ENCODE results near the gene ARFGAP1. TPM values are rescaled to one million over a fixed set of nuclear protein-coding genes. Genes with fewer than 3 reads are reported as not detected.

The ARFGAP1 gene
- total RNA-seq, 1 donor from 2014 or later: 93.6 TPM

DNA sequence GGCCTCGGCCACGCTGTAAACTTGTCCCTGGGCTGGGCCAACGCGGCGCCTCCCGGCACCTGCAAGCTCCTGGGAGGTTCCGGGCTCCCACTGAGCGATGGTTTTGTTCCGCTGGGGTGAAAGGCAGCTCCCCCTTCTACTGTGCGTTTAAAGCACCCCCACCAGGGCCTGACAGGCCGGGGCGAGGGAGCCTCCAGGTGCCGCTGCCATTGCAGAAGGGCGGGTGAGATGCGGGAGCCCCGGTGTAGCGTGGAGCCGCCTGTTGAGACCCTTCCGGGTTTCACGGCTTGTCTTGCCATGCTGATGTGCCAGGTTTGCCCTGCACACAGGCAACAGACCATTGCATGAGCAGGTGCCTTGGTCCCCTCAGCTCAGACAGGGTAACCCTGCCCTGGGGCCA is 23.2 kb downstream of the ARFGAP1 start:
- Mint-ChIP-seq H3K27me3 (ENCODE audit: unreplicated experiment) (peaks cover 6% of the 10 kb centered on the region), H3K27ac (ENCODE audit: unreplicated experiment) (no peak overlapping the region), H3K4me1 (ENCODE audit: low read depth, unreplicated experiment) (peaks cover 1% of the 10 kb centered on the region), H3K9me3 (ENCODE audit: unreplicated experiment) (peaks cover 7% of the 10 kb centered on the region), H3K4me3 (ENCODE audit: unreplicated experiment) (no peak overlapping the region), H3K36me3 (ENCODE audit: unreplicated experiment) (peaks cover 4% of the 10 kb centered on the region)
- TF ChIP-seq, protein P1, sequence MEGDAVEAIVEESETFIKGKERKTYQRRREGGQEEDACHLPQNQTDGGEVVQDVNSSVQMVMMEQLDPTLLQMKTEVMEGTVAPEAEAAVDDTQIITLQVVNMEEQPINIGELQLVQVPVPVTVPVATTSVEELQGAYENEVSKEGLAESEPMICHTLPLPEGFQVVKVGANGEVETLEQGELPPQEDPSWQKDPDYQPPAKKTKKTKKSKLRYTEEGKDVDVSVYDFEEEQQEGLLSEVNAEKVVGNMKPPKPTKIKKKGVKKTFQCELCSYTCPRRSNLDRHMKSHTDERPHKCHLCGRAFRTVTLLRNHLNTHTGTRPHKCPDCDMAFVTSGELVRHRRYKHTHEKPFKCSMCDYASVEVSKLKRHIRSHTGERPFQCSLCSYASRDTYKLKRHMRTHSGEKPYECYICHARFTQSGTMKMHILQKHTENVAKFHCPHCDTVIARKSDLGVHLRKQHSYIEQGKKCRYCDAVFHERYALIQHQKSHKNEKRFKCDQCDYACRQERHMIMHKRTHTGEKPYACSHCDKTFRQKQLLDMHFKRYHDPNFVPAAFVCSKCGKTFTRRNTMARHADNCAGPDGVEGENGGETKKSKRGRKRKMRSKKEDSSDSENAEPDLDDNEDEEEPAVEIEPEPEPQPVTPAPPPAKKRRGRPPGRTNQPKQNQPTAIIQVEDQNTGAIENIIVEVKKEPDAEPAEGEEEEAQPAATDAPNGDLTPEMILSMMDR (IDR thresholded peaks at IDR 0.05; ENCODE audit: partially characterized antibody, unreplicated experiment): no peak
- no peak for DNase-seq

DNA sequence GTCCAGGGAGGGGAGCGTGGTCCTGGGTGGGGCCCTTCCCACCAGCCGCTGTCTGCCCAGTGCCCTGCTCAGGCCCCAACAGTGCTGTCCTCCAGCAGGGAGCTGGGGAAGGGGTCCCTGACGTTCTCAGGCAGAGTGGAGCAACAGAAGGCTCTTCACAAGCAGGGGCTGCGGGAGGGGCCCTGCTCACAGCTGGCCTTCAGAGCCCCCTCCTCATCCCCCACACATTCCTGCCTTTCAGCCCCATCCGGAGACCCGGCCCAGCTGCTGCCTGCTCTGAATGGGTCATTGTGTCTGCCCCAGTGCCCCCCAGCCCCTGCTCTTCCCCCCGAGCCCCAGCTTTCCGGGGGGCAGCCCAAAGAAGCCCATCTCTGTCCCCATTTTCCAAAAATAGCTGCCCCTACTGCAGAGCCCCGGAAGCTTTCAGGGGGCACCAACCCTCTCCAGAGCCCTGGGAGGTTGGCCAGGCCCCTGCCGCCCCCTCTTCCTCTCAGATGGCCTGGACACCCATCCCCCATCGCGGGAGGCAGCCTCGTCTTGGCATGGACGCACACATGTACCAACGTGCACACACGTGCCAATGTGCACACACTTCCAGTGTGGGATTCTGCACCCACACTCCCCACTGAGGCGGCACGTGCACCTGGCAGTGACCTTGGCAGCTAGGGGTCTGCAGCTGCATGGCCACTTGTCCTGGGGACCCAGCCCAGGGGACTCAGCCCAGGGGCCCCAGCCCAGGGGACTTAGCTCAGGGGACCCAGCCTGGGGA is 24.1 kb downstream of the ARFGAP1 start:
- Mint-ChIP-seq H3K4me1 (ENCODE audit: low read depth, unreplicated experiment) (peaks cover 1% of the 10 kb centered on the region), H3K9me3 (ENCODE audit: unreplicated experiment) (peaks cover 9% of the 10 kb centered on the region), H3K27me3 (ENCODE audit: unreplicated experiment) (peaks cover 6% of the 10 kb centered on the region), H3K36me3 (ENCODE audit: unreplicated experiment) (peaks cover 4% of the 10 kb centered on the region), H3K4me3 (ENCODE audit: unreplicated experiment) (no peak overlapping the region), H3K27ac (ENCODE audit: unreplicated experiment) (no peak overlapping the region)
- no peak for DNase-seq
- TF ChIP-seq, protein P1 (IDR thresholded peaks at IDR 0.05; ENCODE audit: partially characterized antibody, unreplicated experiment): no peak

DNA sequence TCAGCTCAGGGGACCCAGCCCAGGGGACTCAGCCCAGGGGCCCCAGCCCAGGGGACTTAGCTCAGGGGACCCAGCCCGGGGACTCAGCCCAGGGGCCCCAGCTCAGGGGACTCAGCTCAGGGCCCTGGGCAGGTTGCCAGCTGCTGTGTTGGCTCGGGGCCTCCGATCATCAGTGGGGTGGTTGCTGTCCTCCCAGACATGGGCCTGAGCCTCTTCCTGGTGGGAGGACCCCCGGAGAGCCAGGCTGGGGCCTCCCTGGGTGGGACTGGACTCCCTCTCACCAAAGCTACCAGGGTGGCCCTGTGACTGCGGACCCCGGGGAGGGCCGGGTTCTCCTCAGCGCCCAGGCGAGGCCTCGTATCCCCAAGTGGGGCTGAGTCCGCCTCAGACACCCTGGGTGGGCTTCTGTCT is 24.8 kb downstream of the ARFGAP1 start:
- Mint-ChIP-seq H3K27me3 (ENCODE audit: unreplicated experiment) (peaks cover 6% of the 10 kb centered on the region), H3K4me3 (ENCODE audit: unreplicated experiment) (no peak overlapping the region), H3K27ac (ENCODE audit: unreplicated experiment) (no peak overlapping the region), H3K4me1 (ENCODE audit: low read depth, unreplicated experiment) (no peaks in the 10 kb centered on the region), H3K9me3 (ENCODE audit: unreplicated experiment) (peaks cover 6% of the 10 kb centered on the region), H3K36me3 (ENCODE audit: unreplicated experiment) (peaks cover 4% of the 10 kb centered on the region)
- TF ChIP-seq, protein P1 (IDR thresholded peaks at IDR 0.05; ENCODE audit: partially characterized antibody, unreplicated experiment): no peak
- no peak for DNase-seq

DNA sequence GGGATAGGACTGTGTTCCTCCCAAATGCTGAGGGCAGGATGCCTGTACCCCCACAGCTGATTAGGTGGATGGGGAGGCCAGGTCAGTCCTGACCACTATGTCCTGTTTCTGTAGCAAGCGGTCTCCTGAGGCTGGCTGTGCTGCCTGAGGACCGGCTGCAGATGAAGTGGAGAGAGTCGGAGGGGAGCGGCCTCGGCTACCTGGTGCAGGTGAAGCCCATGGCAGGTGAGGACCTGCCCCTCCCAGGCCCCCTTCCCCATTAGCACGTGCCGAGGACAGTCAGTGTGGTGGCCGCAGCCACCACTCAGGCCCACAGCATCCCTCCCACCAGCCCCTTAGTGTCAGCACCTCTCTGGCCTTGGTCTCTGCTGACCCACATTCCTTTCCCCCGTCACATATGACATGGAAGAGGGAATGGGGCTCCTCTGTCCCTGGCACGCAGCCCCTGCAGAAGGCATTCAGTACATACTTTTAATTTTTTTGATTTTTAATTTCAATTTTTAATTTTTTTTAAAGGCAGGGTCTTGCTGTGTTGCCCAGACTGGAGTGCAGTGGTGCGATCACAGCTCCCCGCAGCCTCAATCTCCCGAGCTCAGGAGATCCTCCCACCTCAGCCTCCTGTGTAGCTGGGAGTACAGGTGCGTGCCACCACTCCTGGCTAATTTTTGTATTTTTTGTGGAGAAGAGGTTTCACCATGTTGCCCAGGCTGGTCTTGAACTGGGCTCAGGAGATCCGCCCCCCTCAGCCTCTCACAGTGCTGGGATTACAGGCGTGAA is 25.4 kb downstream of the ARFGAP1 start:
- TF ChIP-seq, protein P1 (IDR thresholded peaks at IDR 0.05; ENCODE audit: partially characterized antibody, unreplicated experiment): no peak
- Mint-ChIP-seq H3K27me3 (ENCODE audit: unreplicated experiment) (peaks cover 9% of the 10 kb centered on the region), H3K4me3 (ENCODE audit: unreplicated experiment) (no peak overlapping the region), H3K36me3 (ENCODE audit: unreplicated experiment) (peaks cover 4% of the 10 kb centered on the region), H3K9me3 (ENCODE audit: unreplicated experiment) (peaks cover 6% of the 10 kb centered on the region), H3K4me1 (ENCODE audit: low read depth, unreplicated experiment) (no peaks in the 10 kb centered on the region), H3K27ac (ENCODE audit: unreplicated experiment) (no peak overlapping the region)
- DNase-seq: no peak

Measured in glutamatergic neuron (in vitro differentiated cells).